ENCODE data around the gene DNASE1L2. TPM values are rescaled to one million over a fixed set of nuclear protein-coding genes. Genes with fewer than 3 reads are reported as not detected.

The DNASE1L2 gene
- total RNA-seq, 1 experiment from 2014 or later = 1.9 TPM

GRCh38 chr16:2243781-2244180 is 7.5 kb downstream of the DNASE1L2 start:
- ChIA-PET CTCF (no interaction called here), RAD21 (ENCODE audit: low non-redundant PET in 1 of 2, low total read pairs in 2 of 2, uncharacterized antibody in 2 of 2, unreplicated experiment in 2 of 2) (no interaction called here), POLR2A (no interaction called here)
- Histone ChIP-seq H3K36me3 (ENCODE audit: control insufficient read depth in 1 of 2, insufficient read depth in 2 of 2, low read length in 2 of 2) (peaks cover 21 to 44% of the 10 kb centered on the region in 2 experiments; a peak in 3 of 4 replicates), H3K4me1 (ENCODE audit: control insufficient read depth in 1 of 2, insufficient read depth in 2 of 2, low read length in 2 of 2) (peaks cover 0 to 17% of the 10 kb centered on the region in 2 experiments; a peak in 2 of 4 replicates), H3K79me2 (ENCODE audit: insufficient read depth, low read length) (peaks cover 57% of the 10 kb centered on the region), H3K9ac (ENCODE audit: low read length) (no peak overlapping the region), H4K20me1 (ENCODE audit: insufficient read depth) (no peaks in the 10 kb centered on the region), H3K27ac (ENCODE audit: low read depth, low read length) (peak overlapping the region; percentile 25; the same call in 1 of the 2 replicates), H3K27me3 (ENCODE audit: insufficient read depth, low read length) (no peaks in the 10 kb centered on the region), H3K9me2 (ENCODE audit: insufficient read depth) (no peaks in the 10 kb centered on the region), H3K9me3 (ENCODE audit: control insufficient read depth in 1 of 2, insufficient read depth in 1 of 2, low read depth in 1 of 2, low read length in 2 of 2) (no peaks in the 10 kb centered on the region), H3K4me2 (ENCODE audit: low read length) (no peak overlapping the region), H3K4me3 (replicated peaks in 1 of 2; ENCODE audit: low read depth in 1 of 2, low read length in 2 of 2) (no peak overlapping the region), H2AFZ (ENCODE audit: low read depth, low read length, poor library complexity, severe bottlenecking) (no peak overlapping the region)
- no peak for DNase-seq (ENCODE audit: low read depth, low spot score)
- ATAC-seq = no peak
- no TSS peak for BruUV-seq (replicated peaks)
- TF ChIP-seq CBX3 (IDR thresholded peaks at IDR 0.05; ENCODE audit: low read depth) (no peak), JUND (IDR thresholded peaks at IDR 0.05) (no peak), SIN3A (IDR thresholded peaks at IDR 0.05; ENCODE audit: low read depth) (no peak), REST (IDR thresholded peaks at IDR 0.05; ENCODE audit: low read depth) (no peak), TCF7L2 (IDR thresholded peaks at IDR 0.05; ENCODE audit: borderline replicate concordance, extremely low read depth, insufficient read depth, insufficient read length) (no peak), FOSL1 (IDR thresholded peaks at IDR 0.05; ENCODE audit: low read depth) (no peak), ZBTB33 (IDR thresholded peaks at IDR 0.05; ENCODE audit: extremely low read depth, insufficient replicate concordance, low read length) (no peak), ZFX (IDR thresholded peaks at IDR 0.05) (no peak), ATF3 (IDR thresholded peaks at IDR 0.05) (no peak), EGR1 (IDR thresholded peaks at IDR 0.05; ENCODE audit: low read depth) (no peak), CEBPB (IDR thresholded peaks at IDR 0.05; ENCODE audit: low read depth) (no peak)
- intact Hi-C loops (cut with micrococcal nuclease) = no loop called here

All from HCT116 (cell line).